RCC 7860 (cell line): ENCODE measurements around the gene GID8.

ENCODE experiments used
- DNase-seq: peaks from one replicate; pipeline ENCODE4 v3.0.0-alpha.2; 2015; ENCODE audit warnings: low spot score
- FAIRE-seq: peaks from 2 replicates; lab custom pipeline; 2012; peaks lifted over from hg19 to GRCh38; lab: Jason Lieb, UNC

The GID8 gene

DNA sequence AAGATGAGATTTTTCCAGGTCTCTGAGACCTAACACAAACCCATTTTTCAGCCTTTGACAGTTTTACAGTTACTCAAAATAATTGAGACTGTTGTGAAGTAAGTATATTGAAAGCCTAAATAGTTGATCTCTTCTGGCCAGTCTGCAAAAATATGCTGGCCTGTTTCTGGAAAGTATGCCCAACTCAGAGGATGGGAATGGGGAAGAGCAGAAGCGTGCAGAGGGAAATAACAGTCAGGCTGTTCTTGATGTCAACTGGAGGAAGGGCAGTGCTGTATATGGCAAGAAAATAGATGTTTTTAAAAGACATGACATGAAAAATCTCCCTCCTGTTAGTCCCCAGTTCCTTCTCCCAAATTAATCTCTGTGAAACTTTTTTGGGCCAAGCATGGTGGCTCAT lies 3.8 kb downstream of the GID8 start:
- no peak for FAIRE-seq
- no peak for DNase-seq

DNA sequence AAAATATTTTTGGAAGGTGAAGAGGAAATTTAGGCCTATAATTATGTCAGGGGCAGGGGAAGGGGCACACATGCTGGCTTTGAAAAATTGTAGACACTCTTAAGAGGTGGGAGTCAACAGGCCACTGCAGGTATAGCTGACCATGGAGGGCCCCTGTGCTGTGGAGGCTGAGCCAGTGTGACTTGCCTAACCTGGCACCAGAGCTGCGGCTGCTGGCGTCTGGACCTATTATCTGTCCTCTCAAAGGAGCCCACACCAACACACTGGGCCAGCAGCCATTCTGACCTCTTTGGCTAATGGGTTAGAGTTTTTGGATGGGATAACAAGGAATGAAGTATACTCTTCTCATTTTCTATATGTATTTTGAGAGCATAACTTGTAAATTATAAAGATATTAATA lies 4.5 kb downstream of the GID8 start:
- DNase-seq = no peak
- no peak for FAIRE-seq

DNA sequence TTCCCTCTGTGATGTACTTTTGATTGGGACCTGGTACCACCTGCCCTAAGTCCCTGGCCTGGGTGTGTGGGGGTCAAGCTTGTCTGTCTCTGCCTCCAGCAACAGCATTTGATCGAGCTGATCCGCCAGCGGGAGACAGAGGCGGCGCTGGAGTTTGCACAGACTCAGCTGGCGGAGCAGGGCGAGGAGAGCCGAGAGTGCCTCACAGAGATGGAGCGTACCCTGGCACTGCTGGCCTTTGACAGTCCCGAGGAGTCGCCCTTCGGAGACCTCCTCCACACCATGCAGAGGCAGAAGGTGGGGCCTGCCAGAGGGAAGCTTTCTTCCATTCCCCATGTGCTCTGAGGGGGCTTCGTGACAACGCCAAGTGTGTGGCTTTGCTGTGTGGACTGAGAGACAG lies 5.4 kb downstream of the GID8 start:
- no peak for FAIRE-seq

DNA sequence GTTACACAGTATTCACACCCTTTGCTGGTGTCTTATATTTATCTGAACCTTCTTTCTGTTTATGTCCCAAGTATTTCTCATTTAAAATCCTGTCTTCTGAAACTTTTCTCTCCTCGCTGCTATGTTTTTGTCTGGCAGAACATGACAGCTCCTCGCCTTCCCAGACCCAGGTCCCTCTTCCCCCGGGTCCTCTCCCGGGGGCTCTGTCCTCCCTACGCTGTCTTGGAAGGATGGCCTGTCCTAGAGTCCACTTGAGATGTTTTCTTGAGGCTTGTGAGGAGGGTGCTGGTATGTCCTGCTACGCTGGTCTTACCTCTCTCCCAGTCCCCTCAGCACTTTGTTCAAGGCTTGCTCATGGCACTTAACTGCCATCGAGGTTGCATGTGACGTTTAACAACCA lies 6.2 kb downstream of the GID8 start:
- no peak for DNase-seq
- no peak for FAIRE-seq

More for the DNA sequence above, 5.4 kb downstream of the GID8 start:
- no peak for DNase-seq

DNA sequence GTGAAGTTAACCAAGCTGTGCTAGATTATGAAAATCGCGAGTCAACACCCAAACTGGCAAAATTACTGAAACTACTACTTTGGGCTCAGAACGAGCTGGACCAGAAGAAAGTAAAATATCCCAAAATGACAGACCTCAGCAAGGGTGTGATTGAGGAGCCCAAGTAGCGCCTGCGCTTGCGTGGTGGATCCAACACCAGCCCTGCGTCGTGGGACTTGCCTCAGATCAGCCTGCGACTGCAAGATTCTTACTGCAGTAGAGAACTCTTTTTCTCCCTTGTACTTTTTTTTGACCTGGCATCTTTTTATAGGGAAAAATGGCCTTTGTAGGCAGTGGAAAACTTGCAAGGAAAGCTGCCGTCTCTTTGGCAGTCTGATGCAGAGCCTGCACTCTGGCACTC lies 6.8 kb downstream of the GID8 start:
- DNase-seq (no peak), FAIRE-seq (no peak)

DNA sequence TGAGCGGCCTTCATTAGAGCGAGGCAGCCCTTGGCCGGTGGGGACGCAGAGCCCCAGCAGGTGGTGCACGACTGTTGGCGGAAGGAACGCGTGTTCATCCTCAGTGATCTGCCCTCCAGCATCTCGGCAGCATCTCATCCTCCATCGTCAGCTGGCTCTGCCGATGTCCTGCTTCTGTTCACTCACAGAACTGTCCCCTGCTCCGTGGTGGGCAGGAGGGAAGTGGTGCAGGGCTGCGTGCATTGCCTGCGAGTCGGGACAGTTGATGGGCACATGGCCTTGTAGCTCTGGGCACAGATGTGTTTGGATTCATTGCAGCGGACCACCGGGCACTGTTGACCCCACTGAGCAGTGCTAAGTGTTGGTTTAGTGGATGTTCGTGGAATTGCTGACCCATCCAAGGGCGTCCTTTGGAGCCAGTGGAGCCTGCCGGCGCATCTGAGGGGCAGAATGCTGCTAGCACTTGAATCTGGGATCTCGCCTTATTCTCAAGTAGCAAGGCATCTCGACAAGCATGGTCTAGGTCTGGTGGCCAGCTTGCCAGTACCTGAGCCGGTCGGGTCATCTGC lies 7.9 kb downstream of the GID8 start:
- no peak for DNase-seq
- FAIRE-seq = no peak

DNA sequence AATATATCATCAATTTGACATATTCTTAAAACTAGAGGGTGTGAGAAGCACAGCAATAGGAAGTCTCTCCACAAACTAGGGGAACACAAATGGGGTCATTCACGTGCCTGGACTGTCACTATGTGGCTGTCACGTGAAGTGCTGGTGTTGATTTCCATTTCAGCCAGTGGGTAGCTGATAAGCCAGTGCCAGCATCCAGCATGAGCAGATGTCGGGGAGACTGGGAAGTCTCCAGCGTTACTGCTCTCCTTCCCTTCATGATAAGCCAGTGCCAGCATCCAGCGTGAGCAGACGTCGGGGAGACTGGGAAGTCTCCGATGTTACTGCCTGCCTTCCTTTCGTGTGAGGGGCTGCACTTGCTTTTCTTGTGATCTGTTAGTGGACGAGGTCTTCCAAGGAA lies 9.0 kb downstream of the GID8 start:
- DNase-seq (no peak), FAIRE-seq (no peak)

DNA sequence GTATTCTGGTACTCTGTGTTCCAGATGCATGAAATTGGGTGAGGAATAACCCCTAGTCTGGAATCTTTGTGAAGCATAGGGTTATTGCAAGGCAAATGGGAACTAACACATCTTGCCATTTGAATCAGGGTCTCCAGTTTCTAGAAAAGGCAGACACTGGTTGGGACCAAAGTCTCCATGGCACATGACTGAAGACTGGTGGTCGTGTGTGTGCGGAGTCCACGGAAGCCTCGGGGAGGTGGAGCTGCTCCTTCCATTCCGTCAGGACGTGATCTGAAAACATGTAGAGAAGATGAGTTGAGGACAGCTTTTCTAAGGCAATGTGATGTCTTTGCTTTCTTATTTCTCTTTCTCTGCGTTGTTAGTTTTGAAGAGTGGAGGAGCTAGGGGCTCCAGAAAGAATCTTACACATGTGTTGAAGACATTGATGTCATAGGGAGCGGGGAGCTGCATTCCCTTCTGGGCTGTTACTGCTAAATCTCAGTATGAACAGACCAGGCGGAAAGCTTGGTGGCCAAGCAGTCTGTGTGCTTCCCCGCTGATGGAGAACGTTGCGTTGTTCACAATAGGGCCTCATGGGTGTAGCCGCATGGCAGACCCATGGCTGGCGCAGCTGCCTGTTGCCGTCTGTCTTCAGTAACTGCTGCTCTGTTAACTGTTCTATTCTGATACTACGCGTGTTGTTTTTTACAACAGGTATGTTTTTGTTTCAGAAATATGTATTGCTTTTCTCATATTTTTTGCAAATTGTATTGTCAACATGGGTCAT lies 9.8 kb downstream of the GID8 start:
- no peak for FAIRE-seq

DNA sequence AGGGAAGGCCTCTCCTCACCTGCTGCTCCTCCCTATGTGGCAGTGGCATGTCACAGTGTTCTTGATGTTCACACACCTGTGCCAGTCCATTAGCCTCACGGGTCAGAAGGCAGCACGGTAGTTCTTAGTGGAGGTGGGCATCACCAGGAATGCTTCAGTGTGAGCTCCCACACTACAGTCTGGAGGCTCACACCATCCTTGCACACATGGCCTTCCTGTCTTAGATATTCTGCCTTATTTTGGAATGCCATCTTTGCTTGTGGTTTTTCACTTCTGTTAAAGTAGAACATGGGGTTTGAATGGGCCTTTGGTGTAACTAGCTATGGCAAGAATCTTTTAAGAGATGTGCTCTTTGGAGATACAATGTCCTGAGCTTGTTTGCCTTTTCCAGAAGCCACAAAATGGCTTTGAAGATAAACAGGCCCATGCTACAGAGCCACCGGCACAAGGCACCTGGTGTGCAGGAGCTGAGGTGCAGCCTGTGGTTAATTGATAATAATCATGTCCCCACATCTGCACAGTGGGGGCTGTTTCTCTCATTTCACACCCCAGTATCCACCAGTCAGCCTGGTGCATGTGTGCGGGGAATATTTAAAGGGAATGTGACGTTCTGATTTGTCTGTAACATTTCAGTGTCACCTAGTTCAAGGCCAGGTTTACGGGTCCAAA lies 11.3 kb downstream of the GID8 start:
- FAIRE-seq (no peak), DNase-seq (no peak)

More for the DNA sequence above, 9.8 kb downstream of the GID8 start:
- DNase-seq = no peak

DNA sequence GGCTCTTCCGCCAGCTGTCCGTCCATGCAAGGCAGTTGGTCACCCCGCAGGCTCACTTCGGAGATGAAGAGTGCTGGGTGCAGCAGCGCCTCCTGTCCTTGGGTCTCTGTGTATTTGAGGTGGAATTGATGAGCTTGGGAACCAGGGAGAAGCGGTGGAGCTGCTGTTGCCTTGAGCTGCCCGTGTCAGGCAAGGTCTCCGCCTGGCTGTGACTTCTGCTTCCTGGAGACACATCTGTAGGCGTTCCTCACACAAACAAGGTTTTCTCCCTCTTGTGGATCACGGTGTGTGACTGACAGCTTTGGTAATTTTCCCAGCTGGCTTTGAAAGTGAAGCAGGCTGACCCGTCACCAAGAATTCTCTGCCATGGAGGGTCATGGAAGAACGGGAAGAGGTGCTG lies 12.0 kb downstream of the GID8 start:
- DNase-seq (no peak), FAIRE-seq (no peak)

DNA sequence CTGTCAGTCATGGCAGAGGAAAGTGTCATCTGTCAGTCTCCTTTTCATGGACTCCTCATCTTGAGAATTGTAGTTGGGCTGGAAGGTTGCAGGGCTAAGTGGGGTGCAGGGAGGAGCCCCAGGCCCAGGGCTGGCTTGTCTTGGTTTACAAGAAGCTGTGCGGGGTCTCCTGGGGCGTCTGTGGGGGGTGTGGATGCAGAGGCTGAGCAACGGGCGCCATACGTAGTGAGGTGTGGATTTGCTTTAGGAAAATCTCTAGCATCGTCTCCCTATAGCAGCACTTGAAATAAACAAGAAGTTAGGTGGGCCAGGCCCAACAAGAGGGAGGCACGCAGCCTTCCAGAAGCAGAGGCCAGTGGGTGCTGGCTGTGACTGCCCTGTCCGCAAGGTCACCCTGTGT lies 12.8 kb downstream of the GID8 start:
- FAIRE-seq (no peak), DNase-seq (no peak)

DNA sequence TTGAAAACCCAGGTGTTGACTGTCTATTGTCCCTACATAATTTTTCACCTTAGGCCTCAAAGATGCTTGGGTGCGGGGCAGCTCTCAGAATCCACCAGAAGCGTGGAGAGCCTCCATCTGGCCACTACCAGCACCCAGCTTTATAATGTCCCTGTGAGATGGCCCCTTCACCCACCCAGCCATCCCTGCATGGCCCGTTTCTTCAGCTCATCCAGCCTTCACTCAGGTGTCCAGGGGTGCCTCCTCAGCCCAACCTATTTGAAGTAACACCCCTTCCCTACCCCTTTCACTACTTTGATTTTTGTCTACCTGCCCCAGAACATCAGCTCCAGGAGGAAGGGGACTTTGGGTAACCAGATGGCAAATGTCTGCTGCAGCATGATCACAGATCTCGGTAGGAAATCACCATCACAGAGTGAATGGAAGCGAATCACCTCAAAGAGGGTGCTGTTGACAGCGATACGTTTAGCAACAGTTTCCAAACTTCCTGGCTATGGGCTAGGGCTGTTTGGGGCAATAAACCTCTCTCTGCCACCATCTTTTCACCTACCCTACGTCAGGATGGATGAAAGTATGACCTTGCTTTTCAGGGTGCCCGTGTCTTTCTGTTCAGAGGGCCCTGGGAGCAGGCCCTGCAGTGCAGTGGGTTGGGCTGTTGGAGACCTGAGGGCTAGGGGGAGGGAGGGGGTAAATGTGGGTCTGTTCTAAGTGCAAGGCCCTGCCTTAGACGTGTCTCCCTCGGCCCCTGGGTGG lies 13.4 kb downstream of the GID8 start:
- FAIRE-seq (no peak), DNase-seq (no peak)

DNA sequence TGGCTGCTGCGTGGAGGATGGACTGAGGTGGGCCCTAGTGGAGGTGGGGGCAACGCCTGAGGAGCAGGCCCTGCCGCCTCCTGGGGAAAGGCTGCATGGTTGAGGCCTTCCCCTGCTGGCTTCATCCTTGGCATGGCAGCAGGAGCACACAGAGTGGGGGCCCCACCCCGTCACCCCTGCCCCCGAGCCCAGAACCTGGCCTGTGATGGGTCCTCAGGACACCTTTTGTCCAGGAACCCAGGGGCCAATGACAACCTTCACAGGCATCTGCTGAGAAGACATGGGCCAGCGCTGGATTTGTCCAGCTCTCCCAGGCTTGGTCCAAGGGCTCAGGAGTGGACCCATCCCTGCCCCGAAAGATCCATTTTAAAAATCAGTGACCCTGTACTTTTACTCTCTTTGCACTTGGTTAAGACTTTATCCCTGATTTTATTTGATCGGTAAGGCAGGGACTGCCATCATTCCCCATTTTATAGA lies 14.0 kb downstream of the GID8 start:
- FAIRE-seq = no peak
- no peak for DNase-seq

DNA sequence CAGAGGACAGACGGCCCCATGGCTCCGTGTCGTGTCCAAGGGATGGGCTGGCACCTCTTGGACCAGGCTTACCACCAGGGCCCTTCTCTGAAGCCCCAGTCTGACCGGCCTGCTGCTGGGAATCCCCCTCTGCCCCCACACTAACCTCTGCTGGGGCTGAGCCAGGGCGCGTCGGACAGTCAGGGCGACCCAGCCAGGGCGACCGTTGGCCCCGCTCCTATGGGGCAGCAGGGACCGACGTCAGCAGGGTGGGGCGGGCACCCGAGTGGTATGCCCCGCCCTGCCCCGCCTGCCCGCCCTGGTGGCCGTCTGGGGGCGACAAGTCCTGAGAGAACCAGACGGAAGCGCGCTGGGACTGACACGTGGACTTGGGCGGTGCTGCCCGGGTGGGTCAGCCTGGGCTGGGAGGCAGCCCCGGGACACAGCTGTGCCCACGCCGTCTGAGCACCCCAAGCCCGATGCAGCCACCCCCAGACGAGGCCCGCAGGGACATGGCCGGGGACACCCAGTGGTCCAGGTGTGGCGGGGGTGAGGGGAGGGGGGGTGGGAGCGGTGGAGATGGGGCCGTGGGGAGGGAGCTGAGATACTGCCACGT lies 14.5 kb downstream of the GID8 start, which contains the start of gene SLC17A9:
TSS of gene SLC17A9 (plus strand) at position 337 of the 595 bp plus-strand sequence. CDS start at position 459, 122 bp downstream.
- FAIRE-seq = no peak

DNA sequence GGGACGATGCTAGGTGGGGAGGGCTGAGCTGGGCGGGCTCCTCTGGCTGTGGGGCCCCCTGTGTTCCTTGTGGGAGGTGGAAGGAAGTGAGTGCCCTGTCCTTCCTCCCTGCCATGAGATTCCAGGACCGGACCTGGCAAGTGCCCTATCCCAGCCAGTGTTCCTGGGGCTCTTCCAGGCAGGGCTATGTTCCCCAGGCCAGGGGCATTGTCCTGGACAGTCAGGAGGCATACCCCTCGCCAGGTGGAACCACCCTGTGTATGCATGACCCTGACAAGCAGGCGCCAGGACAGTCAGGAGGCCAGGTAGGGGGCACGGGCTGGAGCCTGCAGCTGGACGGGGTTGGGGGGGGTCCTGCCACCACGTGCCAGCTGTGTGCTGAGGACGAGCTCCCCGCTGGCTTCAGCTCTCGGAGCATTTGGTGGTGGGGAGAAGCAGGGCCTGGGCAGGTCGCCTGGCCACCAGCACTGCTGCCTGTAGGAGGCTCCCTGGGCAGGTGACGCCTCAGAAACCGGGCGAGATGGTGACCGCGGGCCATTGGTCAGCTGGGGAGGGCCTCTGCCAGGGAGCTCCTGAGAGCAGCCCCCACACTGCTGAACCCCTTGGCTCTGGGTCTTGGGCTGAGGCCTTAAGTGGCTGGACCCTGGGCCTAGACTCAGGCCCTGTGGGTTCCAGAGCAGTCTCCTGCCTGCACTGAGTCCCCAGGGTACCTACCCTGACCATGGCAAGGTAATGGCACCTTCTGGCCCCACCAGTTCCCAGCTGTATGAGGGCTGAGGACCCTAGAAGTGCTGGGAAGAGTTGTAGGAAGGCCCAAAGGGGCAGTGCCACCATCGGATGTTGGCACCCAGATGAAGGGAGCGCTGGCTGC lies 15.3 kb downstream of the GID8 start:
- FAIRE-seq = no peak
- peak; percentile 54 for DNase-seq

More for the DNA sequence above, 14.5 kb downstream of the GID8 start, which contains the start of gene SLC17A9:
- DNase-seq = peak; percentile 88

DNA sequence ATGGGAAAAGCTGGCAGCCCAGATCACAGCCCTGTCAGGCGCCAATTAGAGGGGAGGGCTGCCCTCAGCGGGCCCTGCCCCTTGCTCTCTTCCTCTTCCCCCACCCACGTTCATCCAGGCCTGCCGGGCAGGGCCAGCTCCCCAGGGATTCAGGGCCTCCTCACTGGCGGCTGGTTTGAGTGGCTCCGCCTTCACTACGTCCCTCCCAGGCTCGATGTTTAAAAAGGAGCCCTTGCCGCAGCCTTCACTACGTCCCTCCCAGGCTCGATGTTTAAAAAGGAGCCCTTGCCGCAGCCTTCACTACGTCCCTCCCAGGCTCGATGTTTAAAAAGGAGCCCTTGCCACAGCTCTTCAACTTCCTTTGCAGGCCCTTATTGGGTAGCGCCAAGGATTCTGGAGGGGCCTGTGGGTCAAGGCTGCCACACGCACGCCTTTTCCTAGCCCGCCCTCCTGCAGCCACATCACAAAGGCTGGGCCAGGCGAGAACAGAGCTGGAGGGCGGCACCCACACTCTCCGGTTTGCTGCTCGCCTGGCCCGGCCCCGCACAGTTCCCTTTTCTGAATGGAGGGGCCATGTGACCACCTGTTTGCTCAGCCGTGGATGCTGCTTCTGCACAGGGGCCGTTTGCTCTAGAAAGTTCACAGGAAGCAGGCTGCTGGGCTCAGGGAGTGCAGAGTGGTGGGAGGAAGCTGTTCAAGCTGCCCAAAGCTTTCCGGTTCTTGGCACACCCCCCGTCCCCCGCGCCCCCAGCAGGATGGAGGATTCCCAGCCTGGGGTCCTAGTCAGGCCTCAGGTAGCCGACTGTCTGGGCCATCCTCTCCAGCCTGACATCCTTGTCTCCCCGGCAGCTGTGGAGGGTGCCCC lies 16.1 kb downstream of the GID8 start:
- FAIRE-seq (no peak), DNase-seq (peak; percentile 54)

DNA sequence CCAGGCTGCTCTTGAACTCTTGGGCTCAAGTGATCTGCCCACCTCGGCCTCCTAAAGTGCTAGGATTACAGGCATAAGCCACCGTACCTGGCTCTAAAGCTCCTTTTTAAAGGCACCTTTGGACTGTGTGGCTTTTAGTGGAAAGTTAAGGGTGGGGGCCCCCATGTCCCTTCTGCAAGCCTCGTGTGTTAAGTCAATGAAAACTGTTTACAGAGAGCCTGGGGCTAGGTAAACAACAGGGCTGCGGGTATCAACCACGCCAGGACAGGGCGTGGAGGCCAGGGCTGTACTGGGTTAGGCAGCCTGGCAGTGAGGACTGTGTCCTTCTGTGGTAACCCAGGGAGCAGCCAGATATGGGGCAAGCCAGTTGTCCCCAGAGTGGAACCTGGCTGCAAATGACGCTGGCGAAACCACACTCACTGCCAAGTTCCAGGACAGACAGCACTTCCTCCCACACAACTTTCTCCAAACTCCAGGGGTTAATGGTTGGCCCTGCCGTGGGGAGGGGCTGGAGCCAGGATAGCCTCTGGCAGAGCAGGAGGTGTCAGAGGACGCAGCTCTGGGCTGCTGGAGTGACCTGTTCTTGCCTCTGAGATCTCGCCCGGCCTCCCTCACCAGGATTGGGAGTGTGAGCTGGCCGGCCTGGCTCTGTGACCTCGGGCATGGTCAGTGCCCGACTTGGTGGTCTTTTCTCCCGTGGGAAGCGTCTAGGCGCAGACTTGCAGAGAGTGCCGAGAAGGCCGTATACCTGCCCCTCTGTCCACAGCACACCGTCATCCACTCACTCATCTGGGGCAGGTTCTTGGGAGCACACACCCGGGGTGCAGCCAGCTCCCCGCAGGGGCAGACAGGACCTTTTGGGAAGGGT lies 17.8 kb downstream of the GID8 start:
- no peak for DNase-seq
- FAIRE-seq = no peak
